NCI-H82 treated with DMSO at 0.1 percent for 48 hours (cell line): ENCODE data around the gene ALOX12.

Experiments used
- DNase-seq: peaks from one replicate; lab custom pipeline; 2025; ENCODE audit not compliant: unreplicated experiment; lab: John Stamatoyannopoulos, UW

ALOX12 gene

DNA sequence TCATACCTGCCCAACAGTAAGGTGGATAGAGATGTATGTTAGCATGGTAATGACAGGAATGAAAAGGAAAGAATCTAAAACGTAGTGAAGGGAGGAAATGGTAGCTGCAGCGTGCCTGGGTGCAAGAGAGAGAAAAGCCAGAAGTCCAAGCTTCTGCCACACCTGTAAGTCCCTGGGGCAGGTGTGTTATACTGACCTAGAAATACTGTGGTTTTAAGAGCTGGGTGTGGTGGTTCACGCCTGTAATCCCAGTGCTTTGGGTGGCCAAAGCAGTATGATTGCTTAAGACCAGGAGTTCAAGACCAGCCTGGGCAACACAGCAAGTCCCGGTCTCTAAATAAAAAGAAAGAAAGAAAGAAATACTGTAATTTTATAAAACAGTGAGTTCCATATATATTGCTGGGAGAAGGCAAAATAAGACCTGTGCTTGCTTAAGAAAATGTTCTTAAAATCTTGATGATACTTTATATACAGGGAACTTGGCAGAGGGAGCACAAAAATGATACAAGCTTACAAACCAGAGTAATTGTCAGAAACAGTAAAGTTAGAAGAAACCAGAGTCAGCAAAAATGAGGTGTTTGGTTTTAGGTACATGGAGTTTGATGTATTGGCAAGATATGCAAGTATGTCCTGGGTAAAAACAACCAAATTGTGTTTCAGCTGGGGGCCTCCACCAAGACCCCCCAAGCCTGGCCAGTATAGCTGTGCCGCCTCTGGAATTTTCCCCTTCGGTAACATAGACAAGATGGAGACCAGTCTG lies 6.6 kb downstream of the ALOX12 start:
- DNase-seq: no peak

DNA sequence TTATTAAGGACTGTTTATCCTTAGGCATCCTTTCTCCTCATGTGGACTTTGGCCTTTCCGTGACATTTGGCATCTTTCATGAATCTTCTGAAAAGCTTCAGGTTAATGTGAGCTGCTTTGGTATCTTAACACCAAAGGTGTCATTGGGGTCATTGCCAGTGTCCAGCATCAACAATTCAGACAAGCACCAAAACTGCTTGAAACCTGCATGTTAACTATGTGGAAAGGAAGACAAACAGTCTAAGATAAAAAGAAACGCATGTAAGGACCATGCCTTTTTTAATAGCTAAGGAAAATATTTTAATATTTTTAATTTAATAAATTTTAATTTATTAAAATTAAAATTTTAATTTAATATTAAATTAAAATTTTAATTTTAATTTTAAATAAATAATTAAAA lies 7.9 kb downstream of the ALOX12 start:
- no peak for DNase-seq

- DNase-seq: peak; percentile 43
These were observed 8.8 kb downstream of the ALOX12 start for GRCh38 chr17:7004398-7005253.

DNA sequence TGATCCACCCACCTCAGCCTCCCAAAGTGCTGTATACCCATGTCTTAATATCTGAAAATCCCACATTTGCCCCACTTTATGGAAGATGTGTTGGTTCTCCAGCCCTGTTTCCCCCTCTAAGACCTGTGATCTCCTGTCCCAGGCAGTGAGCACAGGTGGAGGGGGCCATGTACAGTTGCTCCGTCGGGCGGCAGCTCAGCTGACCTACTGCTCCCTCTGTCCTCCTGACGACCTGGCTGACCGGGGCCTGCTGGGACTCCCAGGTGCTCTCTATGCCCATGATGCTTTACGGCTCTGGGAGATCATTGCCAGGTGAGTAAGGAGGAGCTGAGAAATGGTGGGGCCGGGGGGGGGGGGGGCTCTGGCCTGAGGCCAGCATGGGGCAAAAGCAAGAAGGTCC lies 9.9 kb downstream of the ALOX12 start:
- no peak for DNase-seq

GRCh38 chr17:7007143-7007542 lies 11.3 kb downstream of the ALOX12 start:
- no peak for DNase-seq

- no peak for DNase-seq
These were observed 14.7 kb downstream of the ALOX12 start for GRCh38 chr17:7010523-7010922.

- no peak for DNase-seq
These were observed 15.6 kb downstream of the ALOX12 start for GRCh38 chr17:7011415-7011814.

DNA sequence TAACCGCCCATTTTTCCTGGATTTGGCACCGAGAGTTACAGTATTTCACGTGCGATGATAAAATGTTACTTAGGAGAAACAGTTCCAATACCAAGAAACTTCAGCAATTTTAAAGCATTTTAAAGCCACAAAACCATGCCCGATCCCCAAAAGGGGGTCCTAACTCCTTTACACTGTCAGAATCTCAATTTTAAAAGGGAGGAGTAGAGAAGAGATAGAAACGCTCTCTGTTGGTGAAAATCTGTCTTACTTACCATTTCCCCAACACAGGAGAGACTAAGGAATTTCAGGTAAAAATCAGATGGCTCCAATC lies 16.0 kb downstream of the ALOX12 start:
- DNase-seq: no peak

- peak; percentile 88 for DNase-seq
These were observed 18.6 kb downstream of the ALOX12 start for GRCh38 chr17:7014261-7014994.

DNA sequence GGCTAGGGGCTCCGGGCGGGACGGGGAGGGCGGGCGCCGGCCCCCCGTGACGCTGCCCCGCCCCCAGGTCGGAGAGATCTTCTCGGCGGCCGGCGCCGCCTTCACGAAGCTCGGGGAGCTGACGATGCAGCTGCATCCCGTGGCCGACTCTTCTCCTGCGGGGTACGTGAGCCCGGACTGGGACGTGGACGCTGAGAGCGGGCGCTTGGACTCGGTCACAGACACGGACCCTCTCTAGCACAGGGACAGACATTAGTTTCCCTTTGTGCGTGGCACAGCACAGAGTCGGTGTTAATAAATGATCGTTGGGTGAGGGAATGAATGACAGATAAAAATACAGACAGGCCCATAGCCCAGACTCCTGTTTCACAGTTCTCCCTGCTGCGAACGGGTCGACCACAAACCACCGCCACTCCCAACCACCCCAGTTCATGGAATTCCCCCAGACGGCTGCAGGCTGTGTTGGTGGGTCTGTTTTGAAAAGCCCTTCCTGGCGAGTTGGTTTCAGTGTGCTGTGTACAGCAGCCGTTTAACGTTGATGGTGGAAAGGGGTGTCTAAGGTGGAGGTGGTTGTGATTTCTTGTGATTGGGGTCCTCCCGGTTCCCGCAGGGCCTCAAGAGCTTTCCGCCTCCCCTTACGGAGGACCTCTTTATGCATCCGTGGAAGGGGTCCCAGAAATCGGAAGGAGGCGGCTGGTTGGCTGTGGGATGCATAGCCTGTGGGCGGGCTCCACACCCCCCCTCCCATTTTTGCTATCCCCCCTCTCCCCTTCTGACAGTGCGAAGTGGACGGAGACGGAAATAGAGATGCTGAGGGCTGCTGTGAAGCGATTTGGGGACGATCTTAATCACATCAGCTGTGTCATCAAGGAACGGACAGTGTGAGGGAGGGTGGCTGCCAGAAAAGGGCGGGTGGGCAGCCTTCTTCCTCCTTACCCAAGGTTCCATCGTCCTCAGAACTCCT lies 19.4 kb downstream of the ALOX12 start:
- no peak for DNase-seq

GRCh38 chr17:7016418-7016817 lies 20.6 kb downstream of the ALOX12 start:
- no peak for DNase-seq

- DNase-seq: no peak
These were observed 21.3 kb downstream of the ALOX12 start for GRCh38 chr17:7016886-7017826.

DNA sequence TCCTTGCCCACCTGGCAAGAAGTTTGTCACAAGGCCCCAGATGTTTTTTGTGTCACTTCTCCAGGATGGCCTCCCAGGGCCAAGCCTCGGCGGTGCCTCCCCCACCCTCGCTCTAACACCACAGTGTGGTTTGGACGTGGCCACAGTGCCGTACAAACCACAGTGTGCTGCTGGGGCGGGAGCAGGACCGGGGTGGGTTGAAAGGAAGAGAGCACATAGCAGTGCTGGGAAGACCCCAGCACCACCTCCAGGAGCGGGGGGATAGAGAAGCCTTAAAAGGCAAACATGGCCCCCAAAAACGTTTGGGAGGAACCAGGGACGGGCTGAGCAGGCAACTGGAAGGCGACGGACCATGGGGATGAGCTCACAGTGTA lies 22.0 kb downstream of the ALOX12 start:
- no peak for DNase-seq

DNA sequence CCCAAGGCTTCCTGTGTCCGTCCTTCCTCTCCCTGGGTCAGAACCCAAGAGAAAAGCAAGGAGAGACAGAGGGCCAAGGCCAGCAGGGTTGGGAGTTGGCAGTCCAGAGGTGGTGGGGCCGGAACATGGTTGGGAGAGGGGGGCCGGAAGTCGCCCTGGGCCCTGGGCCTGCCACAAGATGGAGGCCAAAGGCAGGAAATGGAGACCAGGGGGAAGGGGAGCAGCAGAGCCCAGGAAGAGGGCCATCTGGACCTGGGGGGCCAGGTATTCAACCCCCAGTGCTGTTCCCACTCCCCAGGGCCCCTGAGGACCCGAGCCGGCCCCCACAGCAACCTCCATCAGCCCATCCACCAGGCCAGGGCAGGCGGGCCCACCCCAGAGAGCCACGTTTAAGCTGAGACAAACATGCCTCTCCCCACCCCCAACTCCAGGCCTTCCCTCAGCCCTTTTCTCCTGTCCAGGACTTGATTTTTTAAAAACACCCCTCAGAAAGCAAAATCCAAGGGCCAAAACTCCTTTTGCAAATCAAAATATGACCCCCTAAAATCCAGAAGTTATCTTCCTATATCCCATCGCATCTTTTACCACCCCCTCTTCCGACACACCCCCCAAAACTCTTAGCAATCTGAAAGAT lies 22.6 kb downstream of the ALOX12 start:
- DNase-seq: no peak

DNA sequence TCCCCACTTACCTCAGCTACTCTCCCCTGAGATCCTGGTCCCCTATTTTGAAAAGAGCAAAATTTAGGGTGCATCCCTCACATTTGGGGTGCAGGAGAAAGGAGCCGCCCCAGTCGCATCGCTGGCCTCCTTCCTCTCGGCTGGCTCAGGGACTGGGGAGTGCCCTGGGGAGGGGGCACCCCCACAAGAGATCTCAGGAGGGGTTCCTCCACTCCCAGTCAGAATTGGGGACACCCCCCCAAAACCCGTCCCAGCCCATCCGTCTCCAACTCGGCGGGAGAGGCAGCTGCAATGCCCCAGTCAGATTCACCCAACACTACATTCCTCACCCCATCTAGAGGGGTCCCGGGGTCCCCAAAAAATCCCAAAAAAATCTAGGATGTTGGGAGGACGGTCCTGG lies 23.5 kb downstream of the ALOX12 start:
- no peak for DNase-seq

- DNase-seq: peak; percentile 24
These were observed 24.1 kb downstream of the ALOX12 start for GRCh38 chr17:7019839-7020519.

DNA sequence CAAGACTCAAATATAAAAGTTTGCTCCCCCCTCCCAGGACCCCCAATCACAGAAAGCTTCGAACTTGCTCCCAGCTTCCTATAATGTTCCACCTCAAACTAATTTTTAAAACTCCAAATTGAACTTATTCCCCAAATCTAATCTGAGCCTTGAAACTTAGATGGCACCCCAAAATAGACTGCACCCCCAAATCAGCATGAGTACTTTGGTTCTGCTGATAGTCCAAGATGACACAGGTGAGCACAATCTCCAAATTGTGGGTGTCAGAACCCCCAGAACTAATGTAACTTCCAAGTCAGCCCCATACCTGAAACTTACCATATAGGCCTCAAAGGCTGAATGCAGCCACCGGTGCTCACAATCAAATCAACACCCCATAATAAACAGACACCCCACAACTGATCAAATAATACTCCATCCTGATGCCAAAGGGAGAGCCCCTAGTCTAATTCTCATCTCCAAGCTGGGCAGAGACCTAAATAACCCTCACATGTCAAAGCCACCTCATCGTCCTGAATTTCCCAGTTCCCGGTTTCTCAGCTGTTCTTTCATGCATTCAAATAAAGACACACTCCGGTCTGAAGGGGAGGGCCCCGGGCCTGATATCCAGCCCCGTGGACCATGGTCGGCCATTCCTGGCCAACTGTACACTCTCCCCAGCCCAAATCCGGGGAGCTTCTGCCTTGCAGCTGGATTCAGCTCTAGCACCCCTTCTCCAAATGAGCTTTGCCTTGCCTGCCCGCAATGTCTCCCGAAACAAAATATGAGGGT lies 25.2 kb downstream of the ALOX12 start:
- DNase-seq: no peak
